OCI-LY7 (cell line): ENCODE data around the gene FGF21. TPM values are rescaled to one million over a fixed set of nuclear protein-coding genes. Genes with fewer than 3 reads are reported as not detected.

Experiments
- BruUV-seq: library from RNA; stranded (reverse); fragments of 400-500 nt; replicated peaks from 2 replicates; lab custom pipeline; 2021; lab: Mats Ljungman, UMichigan
- CTCF ChIA-PET: fragments of 300-600 bp; sonication (Branson Sonifier 250); formaldehyde crosslinking; loops from one replicate; lab custom pipeline; 2022; ENCODE audit warnings: antibody characterized with exemption; ENCODE audit not compliant: unreplicated experiment; lab: Charles Lee
- POLR2A ChIA-PET: fragments of 300-600 bp; sonication (Branson Sonifier 250); formaldehyde crosslinking; loops from one replicate; lab custom pipeline; 2022; ENCODE audit warnings: antibody characterized with exemption; lab: Charles Lee
- DNase-seq: peaks from one replicate; pipeline ENCODE4 v3.0.0-alpha.2; 2015; ENCODE audit warnings: low spot score
- H2AFZ ChIP-seq: fragments of 200-600 bp; sonication (generic), shearing (Covaris generic); 2 replicates; pipeline ENCODE4 v1.6.1; 2014; ENCODE audit warnings: mild to moderate bottlenecking, antibody characterized with exemption, low read length, moderate library complexity
- H3K27ac ChIP-seq: fragments of 200-600 bp; sonication (generic); 2 replicates; pipeline ENCODE4 v1.5.1; 2014; ENCODE audit warnings: mixed run types, low read depth, mild to moderate bottlenecking, moderate library complexity, low read length, inconsistent platforms; ENCODE audit not compliant: poor library complexity, severe bottlenecking
- H3K36me3 ChIP-seq: fragments of 200-600 bp; sonication (generic); 2 replicates; pipeline ENCODE4 v1.6.1; 2014; ENCODE audit warnings: mild to moderate bottlenecking, antibody characterized with exemption, low read length, moderate library complexity, mixed read lengths; ENCODE audit not compliant: insufficient read depth
- H3K4me1 ChIP-seq: fragments of 200-600 bp; sonication (generic); 2 replicates; pipeline ENCODE4 v1.5.1; 2014; ENCODE audit warnings: mild to moderate bottlenecking, low read length; ENCODE audit not compliant: insufficient read depth, poor library complexity, severe bottlenecking
- H3K4me2 ChIP-seq: fragments of 200-600 bp; sonication (generic); 2 replicates; pipeline ENCODE4 v1.6.1; 2014; ENCODE audit warnings: mild to moderate bottlenecking, low read length
- H3K4me3 ChIP-seq: fragments of 200-600 bp; sonication (generic); 2 replicates; pipeline ENCODE4 v1.5.1; 2014; ENCODE audit warnings: mild to moderate bottlenecking, low read depth, low read length; ENCODE audit not compliant: poor library complexity, severe bottlenecking
- H3K79me2 ChIP-seq: fragments of 200-600 bp; sonication (generic); 2 replicates; pipeline ENCODE4 v1.6.1; 2016; ENCODE audit warnings: low read depth, mild to moderate bottlenecking, low read length, moderate library complexity, mixed read lengths; ENCODE audit not compliant: insufficient read depth
- H3K9me2 ChIP-seq: fragments of 200-600 bp; sonication (generic); 2 replicates; pipeline ENCODE4 v1.6.1; 2016; ENCODE audit warnings: mild to moderate bottlenecking, low read length, mixed read lengths; ENCODE audit not compliant: insufficient read depth
- H3K9me3 ChIP-seq: fragments of 200-600 bp; sonication (generic); 2 replicates; pipeline ENCODE4 v1.6.1; 2014; ENCODE audit warnings: mild to moderate bottlenecking, mixed run types, low read length, mixed read lengths
- H4K20me1 ChIP-seq: fragments of 200-600 bp; sonication (generic); 2 replicates; pipeline ENCODE4 v1.6.1; 2014; ENCODE audit warnings: mild to moderate bottlenecking, antibody characterized with exemption, low read length, moderate library complexity, mixed read lengths; ENCODE audit not compliant: insufficient read depth
- EZH2phosphoT487 ChIP-seq: fragments of 200-600 bp; sonication (generic); IDR thresholded peaks from 2 replicates; pipeline ENCODE4 v1.6.1; 2018; ENCODE audit warnings: low read depth, borderline replicate concordance, mild to moderate bottlenecking, mixed run types, antibody characterized with exemption, low read length, moderate library complexity, mixed read lengths
- intact Hi-C: fragments of 100-400 bp; cut with micrococcal nuclease; formaldehyde crosslinking; loops from one replicate; pipeline ENCODE4 v1.10.0; 2022; ENCODE audit not compliant: unreplicated experiment
- small RNA-seq: library from RNA; depleted of rRNA; stranded (forward); fragments of <200 nt; gene quantifications from one replicate; pipeline ENCODE3, GENCODE V24; 2014
- total RNA-seq, 2 experiments: library from RNA; depleted of rRNA in 1 of 2; stranded (reverse); fragments of >200 nt in 1 of 2; shearing (Covaris generic) in 1 of 2; gene quantifications; 2 replicates each; pipeline ENCODE4 v1.2.3, GENCODE V29; 2014 to 2022
- TF ChIP-seq, protein P1 (sequence below): fragments of 200-600 bp; sonication (generic); conservative IDR thresholded peaks from 2 replicates; pipeline ENCODE4 v1.5.1; 2014; ENCODE audit warnings: mild to moderate bottlenecking, antibody characterized with exemption, low read length, moderate library complexity, mixed read lengths

Gene FGF21
- total RNA-seq, 2 experiments from 2014 or later = not detected

DNA sequence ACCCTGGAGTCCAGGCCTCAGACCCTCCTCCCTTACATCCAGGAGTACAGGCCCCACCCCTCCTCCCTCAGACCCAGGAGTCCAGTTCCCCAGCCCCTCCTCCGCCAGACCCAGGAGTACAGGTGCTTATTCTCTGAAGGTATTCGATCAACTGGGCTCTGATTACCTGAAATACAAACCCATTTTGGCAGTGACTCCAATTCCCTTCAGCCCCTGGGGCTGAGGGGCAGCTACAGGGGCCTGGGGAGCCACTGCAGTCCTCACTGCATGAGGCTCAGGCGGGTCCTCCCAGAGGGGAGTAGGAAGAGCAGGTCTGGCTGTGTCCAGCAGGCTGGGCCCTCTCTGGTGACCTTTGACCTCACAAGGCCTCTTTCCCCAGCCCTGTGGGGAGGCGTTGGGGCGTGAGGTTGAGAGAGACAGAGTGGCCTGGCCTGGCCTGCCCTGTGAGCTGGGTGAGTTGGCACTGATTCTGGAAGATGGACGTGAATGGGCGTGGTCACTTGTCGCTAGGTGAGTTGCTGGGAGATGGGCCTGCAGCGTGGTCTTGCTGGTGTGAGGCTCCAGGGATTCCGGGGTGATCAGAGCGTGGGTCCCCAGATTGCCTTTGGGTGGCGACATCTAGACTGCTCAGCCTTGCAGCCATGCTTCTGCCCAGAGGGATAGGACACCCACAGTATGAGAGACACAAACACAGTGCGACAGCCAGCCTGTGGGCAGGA is 52.4 kb downstream of the FGF21 start:
- Histone ChIP-seq H3K4me1 (peaks cover 23% of the 10 kb centered on the region), H3K4me2 (no peak overlapping the region), H3K27ac (no peak overlapping the region), H3K36me3 (peaks cover 7% of the 10 kb centered on the region; the same call in 1 of the 2 replicates), H2AFZ (no peak overlapping the region), H3K9me2 (no peaks in the 10 kb centered on the region), H4K20me1 (no peaks in the 10 kb centered on the region), H3K9me3 (no peaks in the 10 kb centered on the region), H3K4me3 (no peak overlapping the region), H3K79me2 (peaks cover 12% of the 10 kb centered on the region; the same call in 1 of the 2 replicates)
- no TSS peak for BruUV-seq
- intact Hi-C loops = no loop called here
- CTCF ChIA-PET = no interaction called here
- POLR2A ChIA-PET = no interaction called here
- no peak for DNase-seq
- TF ChIP-seq, protein P1, sequence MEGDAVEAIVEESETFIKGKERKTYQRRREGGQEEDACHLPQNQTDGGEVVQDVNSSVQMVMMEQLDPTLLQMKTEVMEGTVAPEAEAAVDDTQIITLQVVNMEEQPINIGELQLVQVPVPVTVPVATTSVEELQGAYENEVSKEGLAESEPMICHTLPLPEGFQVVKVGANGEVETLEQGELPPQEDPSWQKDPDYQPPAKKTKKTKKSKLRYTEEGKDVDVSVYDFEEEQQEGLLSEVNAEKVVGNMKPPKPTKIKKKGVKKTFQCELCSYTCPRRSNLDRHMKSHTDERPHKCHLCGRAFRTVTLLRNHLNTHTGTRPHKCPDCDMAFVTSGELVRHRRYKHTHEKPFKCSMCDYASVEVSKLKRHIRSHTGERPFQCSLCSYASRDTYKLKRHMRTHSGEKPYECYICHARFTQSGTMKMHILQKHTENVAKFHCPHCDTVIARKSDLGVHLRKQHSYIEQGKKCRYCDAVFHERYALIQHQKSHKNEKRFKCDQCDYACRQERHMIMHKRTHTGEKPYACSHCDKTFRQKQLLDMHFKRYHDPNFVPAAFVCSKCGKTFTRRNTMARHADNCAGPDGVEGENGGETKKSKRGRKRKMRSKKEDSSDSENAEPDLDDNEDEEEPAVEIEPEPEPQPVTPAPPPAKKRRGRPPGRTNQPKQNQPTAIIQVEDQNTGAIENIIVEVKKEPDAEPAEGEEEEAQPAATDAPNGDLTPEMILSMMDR = peak; percentile 60
- no peak for TF ChIP-seq EZH2phosphoT487

Small RNA genes within 50 kb of the gene (small RNA-seq; reads per million reads assigned to genes)
- not detected for gene RNU6-317P

Other genes starting within 250 kb of the FGF21 start
- gene LMTK3, start 243.7 kb upstream of the FGF21 start, total RNA-seq (2014; rRNA removed; shearing (Covaris generic)) = 1.3 and 2.3 TPM in 2 replicates
- 9.7 and 11.5 TPM in 2 replicates for gene LMTK3, start 243.7 kb upstream of the FGF21 start, total RNA-seq (2022)
- gene SULT2B1, start 203.4 kb upstream of the FGF21 start, total RNA-seq (2014; rRNA removed; shearing (Covaris generic)) = not detected in 2 replicates
- gene SULT2B1, start 203.4 kb upstream of the FGF21 start, total RNA-seq (2022) = not detected in 2 replicates
- gene SPACA4, start 148.8 kb upstream of the FGF21 start, total RNA-seq (2014; rRNA removed; shearing (Covaris generic)) = not detected in 2 replicates
- gene SPACA4, start 148.8 kb upstream of the FGF21 start, total RNA-seq (2022) = not detected in 2 replicates
- gene FAM83E, start 140.4 kb upstream of the FGF21 start, total RNA-seq (2014; rRNA removed; shearing (Covaris generic)) = 3.7 and 6.2 TPM in 2 replicates
- gene FAM83E, start 140.4 kb upstream of the FGF21 start, total RNA-seq (2022) = 3.0 and 5.6 TPM in 2 replicates
- 3,527 and 5,064 TPM in 2 replicates for gene RPL18, start 136.3 kb upstream of the FGF21 start, total RNA-seq (2014; rRNA removed; shearing (Covaris generic))
- 1,333 and 1,494 TPM in 2 replicates for gene RPL18, start 136.3 kb upstream of the FGF21 start, total RNA-seq (2022)
- 12.4 and 18.2 TPM in 2 replicates for gene SPHK2, start 136.0 kb upstream of the FGF21 start, total RNA-seq (2014; rRNA removed; shearing (Covaris generic))
- 33.3 and 34.8 TPM in 2 replicates for gene SPHK2, start 136.0 kb upstream of the FGF21 start, total RNA-seq (2022)
- 20.8 and 35.6 TPM in 2 replicates for gene DBP, start 118.1 kb upstream of the FGF21 start, total RNA-seq (2014; rRNA removed; shearing (Covaris generic))
- 15.7 and 19.0 TPM in 2 replicates for gene DBP, start 118.1 kb upstream of the FGF21 start, total RNA-seq (2022)
- 2.5 and 2.7 TPM in 2 replicates for gene CA11, start 109.3 kb upstream of the FGF21 start, total RNA-seq (2014; rRNA removed; shearing (Covaris generic))
- gene CA11, start 109.3 kb upstream of the FGF21 start, total RNA-seq (2022) = 4.6 and 10.8 TPM in 2 replicates
- gene NTN5, start 82.5 kb upstream of the FGF21 start, total RNA-seq (2014; rRNA removed; shearing (Covaris generic)) = 0.16 TPM in 1 of 2 replicates, not detected in the other
- 0.20 and 0.53 TPM in 2 replicates for gene NTN5, start 82.5 kb upstream of the FGF21 start, total RNA-seq (2022)
- not detected in 2 replicates for gene FUT2, start 59.6 kb upstream of the FGF21 start, total RNA-seq (2014; rRNA removed; shearing (Covaris generic))
- not detected in 2 replicates for gene FUT2, start 59.6 kb upstream of the FGF21 start, total RNA-seq (2022)
- gene MAMSTR, start 35.8 kb upstream of the FGF21 start, total RNA-seq (2014; rRNA removed; shearing (Covaris generic)) = 1.1 and 1.2 TPM in 2 replicates
- 1.2 and 1.8 TPM in 2 replicates for gene MAMSTR, start 35.8 kb upstream of the FGF21 start, total RNA-seq (2022)
- gene RASIP1, start 14.9 kb upstream of the FGF21 start, total RNA-seq (2014; rRNA removed; shearing (Covaris generic)) = 0.09 TPM in 1 of 2 replicates, not detected in the other
- gene RASIP1, start 14.9 kb upstream of the FGF21 start, total RNA-seq (2022) = 0.31 and 0.36 TPM in 2 replicates
- gene IZUMO1, start 8.6 kb upstream of the FGF21 start, total RNA-seq (2014; rRNA removed; shearing (Covaris generic)) = not detected in 2 replicates
- not detected in 2 replicates for gene IZUMO1, start 8.6 kb upstream of the FGF21 start, total RNA-seq (2022)
- 0.03 and 0.08 TPM in 2 replicates for gene FUT1, start 2.9 kb upstream of the FGF21 start, total RNA-seq (2014; rRNA removed; shearing (Covaris generic))
- not detected in 2 replicates for gene FUT1, start 2.9 kb upstream of the FGF21 start, total RNA-seq (2022)
- 44.5 and 47.2 TPM in 2 replicates for gene BCAT2, start 55.5 kb downstream of the FGF21 start, total RNA-seq (2014; rRNA removed; shearing (Covaris generic))
- gene BCAT2, start 55.5 kb downstream of the FGF21 start, total RNA-seq (2022) = 35.9 and 53.0 TPM in 2 replicates
- 4.5 and 4.9 TPM in 2 replicates for gene HSD17B14, start 81.0 kb downstream of the FGF21 start, total RNA-seq (2014; rRNA removed; shearing (Covaris generic))
- 1.8 and 3.2 TPM in 2 replicates for gene HSD17B14, start 81.0 kb downstream of the FGF21 start, total RNA-seq (2022)
- gene PLEKHA4, start 113.1 kb downstream of the FGF21 start, total RNA-seq (2014; rRNA removed; shearing (Covaris generic)) = 4.7 and 8.4 TPM in 2 replicates
- 8.1 and 8.8 TPM in 2 replicates for gene PLEKHA4, start 113.1 kb downstream of the FGF21 start, total RNA-seq (2022)
- gene PPP1R15A, start 116.9 kb downstream of the FGF21 start, total RNA-seq (2014; rRNA removed; shearing (Covaris generic)) = 31.5 and 31.7 TPM in 2 replicates
- 23.4 and 23.8 TPM in 2 replicates for gene PPP1R15A, start 116.9 kb downstream of the FGF21 start, total RNA-seq (2022)
- 0.47 TPM in 1 of 2 replicates, not detected in the other for gene TULP2, start 143.2 kb downstream of the FGF21 start, total RNA-seq (2014; rRNA removed; shearing (Covaris generic))
- 1.6 and 2.9 TPM in 2 replicates for gene TULP2, start 143.2 kb downstream of the FGF21 start, total RNA-seq (2022)
- gene NUCB1, start 144.8 kb downstream of the FGF21 start, total RNA-seq (2014; rRNA removed; shearing (Covaris generic)) = 72.6 and 88.7 TPM in 2 replicates
- 73.6 and 85.3 TPM in 2 replicates for gene NUCB1, start 144.8 kb downstream of the FGF21 start, total RNA-seq (2022)
- gene DHDH, start 178.2 kb downstream of the FGF21 start, total RNA-seq (2014; rRNA removed; shearing (Covaris generic)) = not detected in 2 replicates
- 0.53 TPM in 1 of 2 replicates, not detected in the other for gene DHDH, start 178.2 kb downstream of the FGF21 start, total RNA-seq (2022)
- gene BAX, start 199.4 kb downstream of the FGF21 start, total RNA-seq (2014; rRNA removed; shearing (Covaris generic)) = 94.9 and 95.2 TPM in 2 replicates
- 83.9 and 93.7 TPM in 2 replicates for gene BAX, start 199.4 kb downstream of the FGF21 start, total RNA-seq (2022)
- 562 and 602 TPM in 2 replicates for gene FTL, start 209.8 kb downstream of the FGF21 start, total RNA-seq (2014; rRNA removed; shearing (Covaris generic))
- 438 and 467 TPM in 2 replicates for gene FTL, start 209.8 kb downstream of the FGF21 start, total RNA-seq (2022)
- gene GYS1, start 237.8 kb downstream of the FGF21 start, total RNA-seq (2014; rRNA removed; shearing (Covaris generic)) = 12.5 and 20.0 TPM in 2 replicates
- 28.9 and 29.9 TPM in 2 replicates for gene GYS1, start 237.8 kb downstream of the FGF21 start, total RNA-seq (2022)
- 265 and 272 TPM in 2 replicates for gene RUVBL2, start 238.4 kb downstream of the FGF21 start, total RNA-seq (2014; rRNA removed; shearing (Covaris generic))
- gene RUVBL2, start 238.4 kb downstream of the FGF21 start, total RNA-seq (2022) = 125 and 146 TPM in 2 replicates